ENCODE results near the gene TP73.

The TP73 gene

GRCh38 chr1:3651930-3652547 lies at the start of gene TP73:
TSS of gene TP73 (plus strand) at chr1:3652516. CDS start at chr1:3682366, 29,850 bp downstream.
- H3K27ac ChIP-seq (ENCODE audit: low read depth, low read length) = no peak within 1 kb of the TSS
- peak within 1 kb of the TSS; percentile 27 for H3K4me3 ChIP-seq (ENCODE audit: low read length)
- H3K4me1 ChIP-seq (ENCODE audit: control insufficient read depth, insufficient read depth, low read length) = no peaks in the 10 kb centered on the region
- no peaks in the 10 kb centered on the region for H3K36me3 ChIP-seq (ENCODE audit: control insufficient read depth, insufficient read depth, low read length)
- H3K27me3 ChIP-seq (ENCODE audit: control insufficient read depth, insufficient read depth, low read length) = peaks cover 25% of the 10 kb centered on the region
- no peak within 1 kb of the TSS for H3K9ac ChIP-seq (ENCODE audit: low read length)

GRCh38 chr1:3603156-3603555 lies 49.2 kb upstream of the TP73 start:
- no peaks in the 10 kb centered on the region for H3K4me1 ChIP-seq (ENCODE audit: control insufficient read depth, insufficient read depth, low read length)
- H3K36me3 ChIP-seq (ENCODE audit: control insufficient read depth, insufficient read depth, low read length) = no peaks in the 10 kb centered on the region
- peaks cover 7% of the 10 kb centered on the region for H3K27me3 ChIP-seq (ENCODE audit: control insufficient read depth, insufficient read depth, low read length)
- H3K4me3 ChIP-seq (ENCODE audit: low read length) = no peak overlapping the region
- H3K27ac ChIP-seq (ENCODE audit: low read depth, low read length) = no peak overlapping the region
- no peak overlapping the region for H3K9ac ChIP-seq (ENCODE audit: low read length)

- H3K9ac ChIP-seq (ENCODE audit: low read length) = no peak overlapping the region
- no peak overlapping the region for H3K4me3 ChIP-seq (ENCODE audit: low read length)
- H3K4me1 ChIP-seq (ENCODE audit: control insufficient read depth, insufficient read depth, low read length) = no peaks in the 10 kb centered on the region
- no peak overlapping the region for H3K27ac ChIP-seq (ENCODE audit: low read depth, low read length)
- H3K27me3 ChIP-seq (ENCODE audit: control insufficient read depth, insufficient read depth, low read length) = peaks cover 9% of the 10 kb centered on the region
- H3K36me3 ChIP-seq (ENCODE audit: control insufficient read depth, insufficient read depth, low read length) = no peaks in the 10 kb centered on the region
Measured at GRCh38 chr1:3603571-3604467, 48.5 kb upstream of the TP73 start.

- Histone ChIP-seq H3K4me1 (ENCODE audit: control insufficient read depth, insufficient read depth, low read length) (no peaks in the 10 kb centered on the region), H3K27me3 (ENCODE audit: control insufficient read depth, insufficient read depth, low read length) (peaks cover 12% of the 10 kb centered on the region), H3K27ac (ENCODE audit: low read depth, low read length) (no peak overlapping the region), H3K9ac (ENCODE audit: low read length) (no peak overlapping the region), H3K4me3 (ENCODE audit: low read length) (no peak overlapping the region), H3K36me3 (ENCODE audit: control insufficient read depth, insufficient read depth, low read length) (no peaks in the 10 kb centered on the region)
Measured at GRCh38 chr1:3604468-3604974, 47.8 kb upstream of the TP73 start.

GRCh38 chr1:3604997-3605823 lies 47.1 kb upstream of the TP73 start:
- no peak overlapping the region for H3K27ac ChIP-seq (ENCODE audit: low read depth, low read length)
- no peak overlapping the region for H3K4me3 ChIP-seq (ENCODE audit: low read length)
- H3K27me3 ChIP-seq (ENCODE audit: control insufficient read depth, insufficient read depth, low read length) = peaks cover 15% of the 10 kb centered on the region
- no peak overlapping the region for H3K9ac ChIP-seq (ENCODE audit: low read length)
- H3K4me1 ChIP-seq (ENCODE audit: control insufficient read depth, insufficient read depth, low read length) = no peaks in the 10 kb centered on the region
- H3K36me3 ChIP-seq (ENCODE audit: control insufficient read depth, insufficient read depth, low read length) = no peaks in the 10 kb centered on the region

GRCh38 chr1:3606779-3607702 lies 45.3 kb upstream of the TP73 start:
- Histone ChIP-seq H3K4me1 (ENCODE audit: control insufficient read depth, insufficient read depth, low read length) (peaks cover 2% of the 10 kb centered on the region), H3K27ac (ENCODE audit: low read depth, low read length) (no peak overlapping the region), H3K4me3 (ENCODE audit: low read length) (no peak overlapping the region), H3K27me3 (ENCODE audit: control insufficient read depth, insufficient read depth, low read length) (peaks cover 24% of the 10 kb centered on the region), H3K9ac (ENCODE audit: low read length) (no peak overlapping the region), H3K36me3 (ENCODE audit: control insufficient read depth, insufficient read depth, low read length) (no peaks in the 10 kb centered on the region)

GRCh38 chr1:3607703-3608065 lies 44.6 kb upstream of the TP73 start:
- H3K4me1 ChIP-seq (ENCODE audit: control insufficient read depth, insufficient read depth, low read length) = peaks cover 2% of the 10 kb centered on the region
- H3K4me3 ChIP-seq (ENCODE audit: low read length) = no peak overlapping the region
- H3K36me3 ChIP-seq (ENCODE audit: control insufficient read depth, insufficient read depth, low read length) = no peaks in the 10 kb centered on the region
- H3K9ac ChIP-seq (ENCODE audit: low read length) = no peak overlapping the region
- no peak overlapping the region for H3K27ac ChIP-seq (ENCODE audit: low read depth, low read length)
- peaks cover 30% of the 10 kb centered on the region for H3K27me3 ChIP-seq (ENCODE audit: control insufficient read depth, insufficient read depth, low read length)

GRCh38 chr1:3608154-3608553 lies 44.2 kb upstream of the TP73 start:
- Histone ChIP-seq H3K4me1 (ENCODE audit: control insufficient read depth, insufficient read depth, low read length) (peaks cover 2% of the 10 kb centered on the region), H3K27ac (ENCODE audit: low read depth, low read length) (no peak overlapping the region), H3K27me3 (ENCODE audit: control insufficient read depth, insufficient read depth, low read length) (peaks cover 30% of the 10 kb centered on the region), H3K9ac (ENCODE audit: low read length) (no peak overlapping the region), H3K4me3 (ENCODE audit: low read length) (no peak overlapping the region), H3K36me3 (ENCODE audit: control insufficient read depth, insufficient read depth, low read length) (no peaks in the 10 kb centered on the region)

GRCh38 chr1:3609016-3609768 lies 43.1 kb upstream of the TP73 start:
- peaks cover 30% of the 10 kb centered on the region for H3K27me3 ChIP-seq (ENCODE audit: control insufficient read depth, insufficient read depth, low read length)
- H3K9ac ChIP-seq (ENCODE audit: low read length) = no peak overlapping the region
- no peak overlapping the region for H3K4me3 ChIP-seq (ENCODE audit: low read length)
- H3K27ac ChIP-seq (ENCODE audit: low read depth, low read length) = no peak overlapping the region
- peaks cover 2% of the 10 kb centered on the region for H3K4me1 ChIP-seq (ENCODE audit: control insufficient read depth, insufficient read depth, low read length)
- H3K36me3 ChIP-seq (ENCODE audit: control insufficient read depth, insufficient read depth, low read length) = no peaks in the 10 kb centered on the region

GRCh38 chr1:3609769-3610526 lies 42.4 kb upstream of the TP73 start:
- Histone ChIP-seq H3K27ac (ENCODE audit: low read depth, low read length) (no peak overlapping the region), H3K27me3 (ENCODE audit: control insufficient read depth, insufficient read depth, low read length) (peaks cover 30% of the 10 kb centered on the region), H3K9ac (ENCODE audit: low read length) (no peak overlapping the region), H3K36me3 (ENCODE audit: control insufficient read depth, insufficient read depth, low read length) (no peaks in the 10 kb centered on the region), H3K4me3 (ENCODE audit: low read length) (no peak overlapping the region), H3K4me1 (ENCODE audit: control insufficient read depth, insufficient read depth, low read length) (peaks cover 2% of the 10 kb centered on the region)
